Panc1 (cell line): Measurements from ENCODE around the gene THADA. TPM values are rescaled to one million over a fixed set of nuclear protein-coding genes. Genes with fewer than 3 reads are reported as not detected.

ENCODE experiments used
- ATAC-seq: fragments of 200-7000 bp; cut with Tn5 transposase; 2 replicates; pipeline ENCODE4 v1.9.1; 2020; ENCODE audit warnings: mild to moderate bottlenecking, moderate library complexity
- BruUV-seq: library from RNA; stranded (reverse); fragments of 400-500 nt; replicated peaks from 2 replicates; lab custom pipeline; 2021; lab: Mats Ljungman, UMichigan
- CTCF ChIA-PET: fragments of 300-600 bp; sonication (Branson Sonifier 250); formaldehyde crosslinking; loops from one replicate; lab custom pipeline; 2022; ENCODE audit warnings: antibody characterized with exemption; lab: Charles Lee
- POLR2A ChIA-PET: fragments of 300-600 bp; sonication (Branson Sonifier 250); formaldehyde crosslinking; loops from one replicate; lab custom pipeline; 2022; ENCODE audit warnings: antibody characterized with exemption; lab: Charles Lee
- DNase-seq: peaks from one replicate; pipeline ENCODE4 v3.0.0-alpha.2; 2010; ENCODE audit warnings: low read depth, low spot score
- H3K27ac ChIP-seq: 2 replicates; pipeline ENCODE4 v1.5.1; 2011; ENCODE audit warnings: mild to moderate bottlenecking, low read length, inconsistent platforms
- H3K27me3 ChIP-seq: fragments of 200-500 bp; sonication (Bioruptor generic); 2 replicates; pipeline ENCODE4 v1.6.0; 2014; ENCODE audit warnings: low read length, inconsistent platforms; ENCODE audit not compliant: control insufficient read depth, insufficient read depth
- H3K36me3 ChIP-seq: fragments of 200-500 bp; sonication (Bioruptor generic); 2 replicates; pipeline ENCODE4 v1.5.1; 2014; ENCODE audit warnings: inconsistent platforms, mild to moderate bottlenecking, low read length, moderate library complexity; ENCODE audit not compliant: control insufficient read depth, insufficient read depth
- H3K4me1 ChIP-seq: 2 replicates; pipeline ENCODE4 v1.5.1; 2011; ENCODE audit warnings: inconsistent platforms, mild to moderate bottlenecking, low read length, moderate library complexity; ENCODE audit not compliant: control insufficient read depth, insufficient read depth
- H3K4me3 ChIP-seq, 2 experiments: 2 replicates each; pipeline ENCODE4 v1.5.1; 2011 to 2012; ENCODE audit warnings: low read depth in 2 of 2, low read length in 2 of 2, mild to moderate bottlenecking in 2 of 2, inconsistent platforms in 1 of 2, moderate library complexity in 1 of 2
- H3K9me3 ChIP-seq: fragments of 200-500 bp; sonication (Bioruptor generic); 2 replicates; pipeline ENCODE4 v1.5.1; 2014; ENCODE audit warnings: low read depth, mild to moderate bottlenecking, inconsistent platforms, low read length, moderate library complexity; ENCODE audit not compliant: control insufficient read depth, insufficient read depth
- CTCF ChIP-seq: fragments of 450-650 bp; IDR thresholded peaks from 2 replicates; pipeline ENCODE4 v1.5.1; 2017; ENCODE audit warnings: mild to moderate bottlenecking
- POLR2AphosphoS5 ChIP-seq: IDR thresholded peaks from 2 replicates; pipeline ENCODE4 v1.6.1; 2012; ENCODE audit warnings: mild to moderate bottlenecking, low read depth, low read length, moderate library complexity
- REST ChIP-seq, 2 experiments: IDR thresholded peaks; 2 replicates each; pipeline ENCODE4 v1.6.1; 2011 to 2012; ENCODE audit warnings: low read depth in 2 of 2, control low read depth in 1 of 2, low read length in 1 of 2, mild to moderate bottlenecking in 1 of 2, moderate library complexity in 1 of 2; ENCODE audit not compliant: insufficient read depth in 1 of 2
- SIN3A ChIP-seq: IDR thresholded peaks from 2 replicates; pipeline ENCODE4 v1.6.1; 2012; ENCODE audit warnings: low read depth, mild to moderate bottlenecking, low read length, moderate library complexity, borderline replicate concordance; ENCODE audit not compliant: insufficient read depth
- TCF7L2 ChIP-seq: IDR thresholded peaks from 2 replicates; pipeline ENCODE4 v1.6.1; 2011; ENCODE audit warnings: mild to moderate bottlenecking, low read depth, low read length, inconsistent platforms
- in situ Hi-C: cut with HindIII; loops from 2 replicates; pipeline ENCODE4 v1.10.0; 2016; ENCODE audit warnings: low sequenced_read_pairs, low pct_unique_long_range_greater_than_20kb
- intact Hi-C: fragments of 100-400 bp; cut with micrococcal nuclease; formaldehyde crosslinking; loops from one replicate; pipeline ENCODE4 v1.10.0; 2022; ENCODE audit not compliant: unreplicated experiment
- total RNA-seq: library from RNA; stranded (reverse); gene quantifications from one replicate; pipeline ENCODE4 v1.2.1, GENCODE V29; 2021; ENCODE audit not compliant: unreplicated experiment

The THADA gene
- total RNA-seq, 1 experiment from 2014 or later, result 37.2 TPM

GRCh38 chr2:43226955-43227829, 368.6 kb downstream of the THADA start:
- H3K9me3 ChIP-seq, result no peaks in the 10 kb centered on the region
- peak overlapping the region; percentile 83 for H3K27ac ChIP-seq
- in situ Hi-C loops (no loop called here), intact Hi-C loops (loop anchor here (2.0 to 10.0 kb wide), 4 partner anchors 202 to 400 kb away; no protein-coding TSS in a partner anchor)
- BruUV-seq, result no TSS peak
- peaks cover 14% of the 10 kb centered on the region for H3K36me3 ChIP-seq
- POLR2A ChIA-PET, result interaction anchor here (0.5 to 1.3 kb wide), 7 partner anchors 32 to 416 kb away, joined by 3 to 11 read pairs (median 5); no protein-coding TSS in a partner anchor
- H3K4me3 ChIP-seq, result peak overlapping the region; percentile 76 to 90
- H3K27me3 ChIP-seq, result no peaks in the 10 kb centered on the region
- no peak for DNase-seq
- TF ChIP-seq POLR2AphosphoS5 (peak; percentile 12; the same call in 1 of the 2 replicates), CTCF (peak; percentile 62), SIN3A (peak; percentile 90; the same call in 1 of the 2 replicates), TCF7L2 (no peak), REST (IDR thresholded peaks at IDR 0.05; ENCODE audit: insufficient read depth in 1 of 2, low read depth in 2 of 2, low read length in 1 of 2) (0 out of 4 replicates have a peak, but pooled peaks of 1 of the 2 experiments have one; percentile 1)
- H3K4me1 ChIP-seq, result peaks cover 21% of the 10 kb centered on the region
- ATAC-seq, result peak; percentile 63
- CTCF ChIA-PET, result interaction anchor here (0.6 to 0.7 kb wide), 4 partner anchors 24 to 326 kb away, joined by 3 to 10 read pairs (median 4); no protein-coding TSS in a partner anchor

- peak; percentile 82 for ATAC-seq
- ChIA-PET CTCF (interaction anchor here (0.6 to 0.7 kb wide), 3 partner anchors 86 to 325 kb away, joined by 3 to 4 read pairs (median 3); no protein-coding TSS in a partner anchor), POLR2A (interaction anchor here (0.5 to 1.3 kb wide), 7 partner anchors 31 to 416 kb away, joined by 3 to 11 read pairs (median 5); no protein-coding TSS in a partner anchor)
- H3K27ac ChIP-seq, result peak within 1 kb of the TSS; percentile 93
- H3K4me3 ChIP-seq, result peak within 1 kb of the TSS; percentile 80 to 90
- H3K36me3 ChIP-seq, result peaks cover 14% of the 10 kb centered on the region
- no peak for DNase-seq
- intact Hi-C loops (loop anchor here (2.0 to 10.0 kb wide), 4 partner anchors 202 to 399 kb away; no protein-coding TSS in a partner anchor), in situ Hi-C loops (no loop called here)
- no peaks in the 10 kb centered on the region for H3K27me3 ChIP-seq
- no peak for TF ChIP-seq CTCF
- 0 out of 2 replicates have a peak, but pooled peaks have one; percentile 7 for TF ChIP-seq SIN3A
- TF ChIP-seq POLR2AphosphoS5, result peak; percentile 91
- no peak; a peak in 1 of 4 replicates for TF ChIP-seq REST (IDR thresholded peaks at IDR 0.05; ENCODE audit: insufficient read depth in 1 of 2, low read depth in 2 of 2, low read length in 1 of 2)
- H3K4me1 ChIP-seq, result peaks cover 28% of the 10 kb centered on the region
- H3K9me3 ChIP-seq, result no peaks in the 10 kb centered on the region
- no TSS peak for BruUV-seq
Measured at GRCh38 chr2:43226558-43226954, 369.3 kb downstream of the THADA start, which contains the start of gene ZFP36L2. Gene ZFP36L2, minus strand, starts transcription at chr2:43226606. Its CDS starts 291 bp downstream, at chr2:43226315.
